Esophagus squamous epithelium (tissue), 4 donors: ENCODE data around the gene GCNT2.

Experiments
- CTCF ChIP-seq, 6 experiments: fragments of 450-650 bp in 4 of 6; fragments of 200-600 bp in 2 of 6; sonication (generic) in 2 of 6; IDR thresholded peaks; one replicate each; pipeline ENCODE4 v1.5.1; 2016 to 2019; ENCODE audit warnings: antibody characterized with exemption in 6 of 6, mild to moderate bottlenecking in 4 of 6, moderate library complexity in 4 of 6
- POLR2A ChIP-seq, 4 donors: fragments of 450-650 bp; IDR thresholded peaks; one replicate each; pipeline ENCODE4 v1.6.1; 2017; ENCODE audit warnings: antibody characterized with exemption in 4 of 4, mild to moderate bottlenecking in 4 of 4, moderate library complexity in 3 of 4

GRCh38 chr6:10543488-10543887 lies 22.3 kb downstream of the GCNT2 start:
- TF ChIP-seq CTCF (IDR thresholded peaks at IDR 0.05) (no peak), POLR2A (IDR thresholded peaks at IDR 0.05) (no peak)
